Endometrial microvascular endothelial cells (primary cell): Measurements from ENCODE around the gene KTN1. TPM values are rescaled to one million over a fixed set of nuclear protein-coding genes. Genes with fewer than 3 reads are reported as not detected.

Source experiments
- in situ Hi-C: cut with HindIII; loops from 2 replicates; pipeline ENCODE4 v1.10.0; 2017; ENCODE audit warnings: low sequenced_read_pairs, low pct_unique_long_range_greater_than_20kb; ENCODE audit errors: inconsistent ontology term
- total RNA-seq: library from RNA; depleted of rRNA; stranded (reverse); fragments of >200 nt; gene quantifications from one replicate; pipeline ENCODE4 v1.2.3, GENCODE V29; 2015; ENCODE audit errors: inconsistent ontology term

The KTN1 gene
- total RNA-seq, 1 donor from 2014 or later: 84.7 TPM

DNA sequence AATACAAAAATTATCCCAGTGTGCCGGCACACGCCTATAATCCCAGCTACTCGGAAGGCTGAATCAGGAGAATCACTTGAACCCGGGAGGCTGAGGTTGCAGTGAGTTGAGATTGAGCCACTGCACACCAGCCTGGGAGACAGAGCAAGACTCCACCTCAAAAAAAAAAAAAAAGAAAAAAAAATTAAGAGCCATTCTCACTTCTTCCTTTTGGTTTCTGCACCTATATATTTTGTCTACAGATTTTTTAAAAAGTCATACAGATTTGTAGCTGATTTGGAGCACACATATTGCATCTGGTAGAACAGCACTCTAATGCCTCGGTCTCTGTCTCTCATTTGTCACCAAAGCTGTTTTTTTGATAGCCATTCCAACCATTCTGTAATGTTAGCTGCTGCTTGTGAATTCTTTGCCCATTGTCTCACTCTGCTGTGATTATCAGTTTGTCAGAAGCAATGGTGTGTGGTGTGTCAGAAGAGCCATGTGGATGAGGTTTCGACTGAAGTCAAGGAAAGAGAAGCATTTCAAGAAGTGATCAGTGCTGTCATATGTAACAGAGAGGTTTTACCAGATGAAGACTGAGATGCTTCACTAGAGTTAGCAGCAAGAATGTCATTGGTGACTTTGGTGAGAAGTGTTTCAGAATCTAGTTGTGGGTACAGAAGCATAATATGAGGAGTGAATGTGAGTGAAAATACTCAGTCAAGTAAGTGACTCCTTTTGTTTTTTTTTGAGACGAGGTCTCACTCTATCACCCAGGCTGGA, 8.7 kb upstream of the KTN1 start:
- in situ Hi-C loops: no loop called here

DNA sequence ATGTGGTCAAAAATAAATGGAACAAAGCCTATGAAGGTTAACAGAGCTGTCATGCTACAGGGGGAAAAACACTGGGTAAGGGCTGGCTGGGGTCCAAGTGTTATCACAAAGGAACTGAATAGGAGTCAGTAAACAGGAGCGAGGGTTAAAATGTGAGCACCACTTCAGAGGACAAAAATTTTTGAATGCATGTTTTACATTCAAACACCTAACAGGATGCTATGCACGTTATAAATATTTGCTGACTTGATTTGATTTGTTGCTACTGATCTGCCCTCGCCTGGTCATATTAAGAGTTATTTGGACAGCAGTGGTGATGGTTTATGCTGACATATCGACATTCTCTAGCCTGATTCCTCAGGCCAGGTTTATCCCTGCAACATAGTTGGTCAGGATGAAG, 7.4 kb upstream of the KTN1 start:
- in situ Hi-C loops: no loop called here

DNA sequence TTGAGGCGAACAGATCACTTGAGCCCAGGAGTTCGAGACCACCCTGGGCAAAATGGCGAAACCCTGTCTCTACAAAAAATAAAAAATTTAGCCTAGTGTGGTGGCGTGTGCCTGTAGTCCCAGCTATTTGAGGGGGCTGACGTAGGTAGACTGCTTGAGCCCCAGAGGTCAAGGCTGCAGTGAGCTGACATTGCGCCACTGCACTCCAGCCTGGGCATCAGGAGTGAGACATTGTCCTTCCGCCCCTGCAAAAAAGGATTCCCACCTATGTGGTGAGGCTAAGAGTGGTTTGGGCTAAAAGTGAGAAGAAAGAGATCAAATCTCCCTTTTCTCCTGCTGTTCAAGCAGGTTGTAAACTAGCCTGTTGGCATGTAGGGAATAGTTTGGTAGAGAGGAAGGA, 5.0 kb upstream of the KTN1 start:
- in situ Hi-C loops: no loop called here

DNA sequence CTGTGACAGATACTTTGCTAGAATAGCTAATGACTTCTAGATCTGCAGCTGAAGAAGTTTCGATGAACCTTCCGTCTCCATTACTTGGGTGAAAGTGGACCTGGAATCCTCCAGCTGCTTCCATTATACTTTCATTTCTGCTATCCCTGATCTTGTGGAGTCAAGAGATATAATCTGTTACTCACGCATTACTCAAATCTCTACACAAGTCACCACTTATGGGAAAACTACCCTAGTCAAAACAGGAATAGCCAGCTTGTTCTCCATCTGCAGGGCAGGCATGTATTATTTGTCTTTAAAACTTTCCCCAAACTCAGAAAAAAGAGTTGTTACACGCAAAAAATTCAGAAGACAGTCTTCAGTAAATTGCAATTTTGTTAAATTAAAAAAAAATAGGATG, 2.8 kb upstream of the KTN1 start:
- in situ Hi-C loops: no loop called here

DNA sequence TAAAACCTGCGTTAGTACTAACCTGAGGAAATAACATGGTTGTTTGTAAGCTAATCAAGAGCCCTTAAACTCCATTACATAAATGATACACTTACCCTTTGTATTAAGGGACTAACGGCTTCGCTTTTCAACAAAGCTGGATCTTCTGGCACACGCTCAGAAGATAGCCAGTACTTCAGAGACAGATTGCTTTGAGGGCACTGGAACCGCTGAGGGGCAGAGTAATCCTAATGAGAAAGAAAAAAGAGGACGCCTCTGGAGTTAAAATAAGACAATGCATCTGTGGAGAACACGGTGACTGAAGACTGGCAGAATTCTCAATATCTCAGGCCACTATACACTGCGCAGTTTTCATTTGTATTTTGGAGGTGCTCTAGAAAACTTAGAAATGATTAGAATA, 1.5 kb upstream of the KTN1 start:
- in situ Hi-C loops: no loop called here

DNA sequence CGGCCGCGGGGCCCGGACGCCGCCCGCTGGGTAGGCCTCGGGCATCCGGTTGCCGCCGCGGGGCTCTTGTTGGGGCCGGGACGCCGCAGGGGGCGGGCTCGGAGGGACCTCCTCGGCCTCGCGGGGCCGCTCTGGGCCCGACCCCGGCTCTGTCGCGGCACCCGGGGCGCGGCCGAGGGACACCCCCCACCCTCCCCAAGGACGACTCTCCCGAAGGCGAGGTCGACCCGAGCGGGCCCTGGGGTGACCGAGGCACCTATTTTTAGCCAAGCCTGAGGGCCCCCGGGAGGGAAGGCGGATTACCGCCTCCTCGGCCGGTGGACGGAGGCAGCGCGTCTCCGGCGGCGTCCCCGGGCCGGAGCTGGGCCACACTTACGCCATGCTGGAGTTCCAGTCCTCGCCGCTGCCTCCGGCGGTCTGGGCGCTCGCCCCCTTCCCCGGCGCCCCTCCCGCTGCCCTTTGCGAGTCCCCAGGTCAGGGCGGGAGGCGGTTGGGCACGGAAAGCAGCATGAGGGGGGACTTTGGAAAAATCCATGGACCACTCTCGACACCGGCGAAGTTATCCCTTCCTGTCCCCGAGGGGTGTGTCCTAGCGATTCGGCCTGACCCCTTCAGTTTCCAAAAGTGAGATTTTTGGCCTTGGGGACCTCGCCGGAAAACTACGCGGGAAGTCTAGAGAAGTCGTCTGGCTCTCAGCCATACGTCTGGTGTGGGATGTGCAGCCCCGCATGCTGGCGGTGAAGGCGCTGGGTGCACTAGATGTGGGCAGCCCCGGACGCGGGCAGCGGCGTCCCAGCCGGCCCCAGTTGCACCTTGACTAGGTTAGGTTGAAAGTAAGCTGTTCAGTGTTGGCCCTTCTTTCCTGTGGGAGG, 699 bp downstream of the KTN1 start:
- in situ Hi-C loops: no loop called here

DNA sequence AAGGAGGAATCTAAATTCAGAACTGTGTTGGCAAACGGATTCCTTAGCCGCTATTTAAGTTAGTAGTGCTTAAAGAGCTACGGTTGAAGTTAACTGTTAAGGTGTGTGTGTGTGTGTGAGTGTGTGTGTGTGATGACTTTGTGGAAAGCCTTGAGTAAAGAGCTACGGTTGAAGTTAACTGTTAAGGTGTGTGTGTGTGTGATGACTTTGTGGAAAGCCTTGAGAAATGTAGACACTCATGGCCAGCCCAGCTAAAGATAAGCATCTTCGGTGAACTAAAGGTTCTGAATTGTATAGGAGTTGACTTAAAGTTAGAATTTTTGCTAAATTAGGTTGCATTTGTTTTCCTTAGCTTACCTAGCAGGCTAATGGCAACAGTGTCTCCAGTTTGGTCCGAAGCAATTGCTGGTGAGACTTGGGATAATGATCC, 1.4 kb downstream of the KTN1 start:
- in situ Hi-C loops: no loop called here

DNA sequence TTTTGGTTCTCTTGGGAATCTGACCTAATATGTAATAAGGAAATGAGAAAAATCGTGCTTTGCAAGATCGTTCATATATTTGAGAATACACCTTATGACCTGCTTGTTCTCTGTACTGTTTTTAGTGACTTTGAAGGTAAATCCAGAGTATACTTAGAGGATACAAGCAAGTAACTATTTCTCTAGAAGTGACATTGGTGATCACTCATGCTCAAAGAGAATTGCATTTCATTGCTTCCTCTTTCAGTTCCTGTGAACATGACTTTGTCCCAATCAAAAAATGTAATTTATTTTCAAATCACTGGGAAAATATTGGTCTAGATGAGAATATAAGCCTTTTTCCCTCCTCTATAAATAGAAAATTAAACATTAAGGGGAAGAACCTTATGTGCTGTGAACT, 2.7 kb downstream of the KTN1 start:
- in situ Hi-C loops: no loop called here

DNA sequence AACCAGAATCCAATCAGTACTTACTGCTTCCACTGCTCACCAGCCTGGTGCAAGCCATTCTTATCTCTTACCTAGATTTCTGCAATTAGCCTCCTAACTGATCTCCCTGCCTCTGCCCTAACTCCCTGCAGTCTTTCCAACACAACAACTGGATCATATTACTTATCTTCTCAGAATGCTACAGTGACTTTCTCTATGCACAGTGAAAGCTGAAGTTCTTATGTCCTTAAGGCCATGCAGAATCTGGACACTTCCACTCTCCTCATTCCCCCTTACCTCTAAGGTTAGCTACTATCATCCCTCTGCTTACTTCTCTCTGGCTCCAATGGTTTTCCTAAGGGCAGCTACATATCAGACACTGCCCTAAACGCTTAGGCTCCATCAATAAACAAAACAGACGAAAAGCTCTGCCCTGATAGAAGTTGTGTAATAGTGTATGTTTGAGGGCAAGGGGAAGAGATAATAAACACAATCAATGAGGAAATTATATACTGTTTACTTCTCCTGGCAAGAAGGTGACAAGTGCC, 4.0 kb downstream of the KTN1 start:
- in situ Hi-C loops: no loop called here

DNA sequence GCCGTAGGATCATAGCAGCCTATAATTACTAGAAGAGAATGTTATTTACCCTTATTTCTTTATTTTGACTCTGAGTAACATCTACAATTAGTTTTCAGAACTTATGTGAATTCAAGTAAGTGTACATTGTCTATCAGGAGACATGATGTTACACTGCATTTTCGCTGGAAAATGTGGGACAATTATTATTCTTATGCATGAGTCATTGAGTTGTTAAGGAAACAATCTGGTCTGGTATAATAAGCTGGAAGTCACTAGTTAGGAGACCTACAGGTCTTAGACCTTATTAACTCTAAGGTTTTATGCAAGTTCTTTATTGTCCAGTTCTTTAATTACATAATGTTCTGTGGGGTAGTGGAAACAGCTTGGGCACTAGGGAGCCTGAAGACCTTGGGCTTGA, 5.8 kb downstream of the KTN1 start:
- in situ Hi-C loops: no loop called here

DNA sequence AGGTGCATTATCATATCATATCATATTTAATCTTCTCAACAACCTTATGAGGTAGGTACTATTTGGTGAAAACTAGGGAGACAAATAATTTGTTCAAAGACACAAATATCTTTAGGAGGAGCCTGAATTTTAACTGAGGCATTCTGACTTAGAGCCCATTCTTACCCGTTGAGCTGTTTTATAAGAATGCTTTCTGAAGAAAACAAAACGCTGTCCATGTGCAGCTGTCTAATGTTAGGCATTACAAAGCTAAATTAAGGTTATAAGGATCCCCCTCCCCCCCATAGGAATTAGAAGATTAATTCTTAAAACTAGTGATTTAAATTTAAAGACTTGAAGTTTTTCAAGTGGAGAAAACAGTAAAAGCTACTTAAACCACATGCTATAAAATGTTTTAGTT, 6.4 kb downstream of the KTN1 start:
- in situ Hi-C loops: no loop called here

DNA sequence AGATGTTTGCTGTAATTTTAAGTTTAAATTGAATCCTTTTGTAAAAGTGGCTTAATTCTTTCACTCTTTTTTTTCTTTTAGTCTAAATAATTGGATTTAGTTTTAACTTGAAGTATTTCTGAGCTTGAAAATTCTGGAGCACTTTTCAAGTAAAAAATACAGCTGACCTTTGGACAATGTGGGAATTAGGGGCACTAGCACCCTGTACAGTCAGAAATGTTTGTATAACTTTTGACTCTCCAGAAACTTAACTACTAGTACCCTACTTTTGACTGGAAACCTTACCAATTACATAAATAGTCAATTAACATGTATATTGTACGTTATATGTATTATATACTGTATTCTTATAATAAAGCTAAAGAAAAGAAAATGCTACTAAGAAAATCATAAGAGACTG, 7.8 kb downstream of the KTN1 start:
- in situ Hi-C loops: no loop called here

DNA sequence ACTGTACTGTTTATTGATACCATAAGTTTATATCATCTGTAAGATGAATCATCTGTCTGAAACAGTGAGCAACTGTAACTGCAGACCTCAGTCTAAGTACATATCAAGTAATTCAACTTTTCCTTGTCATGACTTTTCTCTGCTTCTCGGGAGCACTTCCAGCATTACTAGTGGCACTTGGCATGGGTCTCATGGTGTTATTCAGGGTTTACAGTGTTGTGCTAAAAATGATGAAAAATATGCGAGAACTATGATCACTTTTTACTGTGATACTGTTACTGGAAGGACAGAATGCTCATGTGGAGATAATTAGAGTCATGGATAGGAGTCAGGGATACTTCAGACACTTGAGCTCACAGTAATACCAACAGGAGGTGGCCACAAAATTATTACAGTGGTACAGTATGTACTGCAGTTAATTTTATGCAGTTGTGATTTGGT, 8.3 kb downstream of the KTN1 start:
- in situ Hi-C loops: no loop called here

DNA sequence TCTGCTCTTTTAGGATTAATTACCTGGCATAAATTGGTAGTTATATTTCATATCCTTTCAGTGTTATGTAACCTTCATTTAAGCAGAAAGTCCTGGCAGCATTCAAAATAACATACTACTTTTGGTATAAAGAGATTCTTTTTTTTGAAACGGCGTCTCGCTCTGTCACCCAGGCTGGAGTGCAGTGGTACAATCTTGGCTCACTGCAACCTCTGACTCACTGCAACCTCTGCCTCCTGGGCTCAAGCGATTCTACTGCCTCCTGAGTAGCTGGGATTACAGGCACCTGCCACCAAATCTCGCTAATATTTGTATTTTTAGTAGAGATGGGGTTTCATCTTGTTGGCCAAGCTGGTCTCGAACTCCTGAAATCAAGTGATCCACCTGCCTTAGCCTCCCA, 9.2 kb downstream of the KTN1 start:
- in situ Hi-C loops: no loop called here

DNA sequence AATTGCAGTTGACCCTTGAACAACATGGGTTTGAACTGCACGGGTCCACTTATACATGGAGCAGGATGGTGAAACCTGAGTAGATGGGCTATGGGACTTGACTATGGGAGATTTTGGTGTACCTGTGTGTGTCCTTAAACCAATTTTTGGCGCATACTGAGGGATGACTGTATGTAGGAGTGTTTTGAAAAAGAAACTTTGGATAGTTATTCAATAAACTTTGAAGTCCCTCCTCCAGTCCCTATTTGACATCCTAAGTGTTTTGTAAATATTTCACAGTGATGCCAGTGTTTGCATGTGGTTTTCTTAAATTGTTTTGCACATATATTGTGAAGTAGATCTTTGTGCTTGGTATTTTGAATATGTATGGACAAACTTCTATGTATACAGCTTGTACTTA, 12.4 kb downstream of the KTN1 start:
- in situ Hi-C loops: no loop called here

DNA sequence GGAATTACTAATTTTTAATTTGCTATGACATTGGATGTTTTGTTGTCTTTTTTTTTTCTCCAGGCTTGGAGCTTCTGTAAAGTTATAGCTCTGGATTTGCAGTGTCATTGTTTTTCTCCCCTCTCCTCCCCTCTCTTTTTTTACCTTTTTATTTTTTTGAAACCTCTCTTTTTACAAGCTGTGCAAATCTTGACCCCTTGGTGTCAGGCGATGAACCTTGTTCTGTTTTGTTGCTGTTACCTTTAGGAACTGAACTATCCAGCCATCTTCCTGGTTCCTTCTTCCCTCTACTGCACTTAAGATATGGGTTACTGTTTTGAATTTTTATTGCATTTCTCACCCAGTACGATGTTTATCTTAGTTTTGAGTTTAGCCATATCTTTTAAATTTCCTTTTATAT, 13.7 kb downstream of the KTN1 start:
- in situ Hi-C loops: no loop called here

DNA sequence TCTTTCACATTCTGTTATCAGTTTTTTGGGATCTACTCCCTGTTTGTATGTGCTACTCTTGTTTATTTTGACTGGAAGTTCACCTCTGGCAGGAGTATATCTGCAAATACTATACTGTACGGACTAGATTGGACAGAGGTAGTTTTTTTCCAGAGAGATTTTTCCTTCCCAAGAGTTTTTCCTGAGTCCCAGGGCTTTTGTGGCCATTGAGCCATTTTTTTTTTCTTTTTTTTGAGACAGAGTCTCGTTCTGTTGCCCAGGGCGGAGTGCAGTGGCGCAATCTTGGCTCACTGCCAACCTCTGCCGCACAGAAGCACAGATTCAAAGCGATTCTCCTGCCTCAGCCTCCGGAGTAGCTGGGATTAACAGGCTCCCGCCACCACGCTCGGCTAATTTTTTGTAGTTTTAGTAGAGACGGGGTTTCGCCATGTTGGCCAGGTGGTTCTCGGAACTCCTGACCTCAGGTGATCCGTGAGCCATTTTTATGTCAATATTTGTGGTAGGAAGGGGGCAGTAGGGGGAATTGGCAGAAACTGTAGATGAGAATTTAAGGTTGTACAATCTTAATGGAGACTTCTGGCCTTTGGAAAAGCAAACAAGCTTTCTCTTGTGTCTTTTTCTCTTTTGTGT, 19.4 kb downstream of the KTN1 start:
- in situ Hi-C loops: no loop called here

DNA sequence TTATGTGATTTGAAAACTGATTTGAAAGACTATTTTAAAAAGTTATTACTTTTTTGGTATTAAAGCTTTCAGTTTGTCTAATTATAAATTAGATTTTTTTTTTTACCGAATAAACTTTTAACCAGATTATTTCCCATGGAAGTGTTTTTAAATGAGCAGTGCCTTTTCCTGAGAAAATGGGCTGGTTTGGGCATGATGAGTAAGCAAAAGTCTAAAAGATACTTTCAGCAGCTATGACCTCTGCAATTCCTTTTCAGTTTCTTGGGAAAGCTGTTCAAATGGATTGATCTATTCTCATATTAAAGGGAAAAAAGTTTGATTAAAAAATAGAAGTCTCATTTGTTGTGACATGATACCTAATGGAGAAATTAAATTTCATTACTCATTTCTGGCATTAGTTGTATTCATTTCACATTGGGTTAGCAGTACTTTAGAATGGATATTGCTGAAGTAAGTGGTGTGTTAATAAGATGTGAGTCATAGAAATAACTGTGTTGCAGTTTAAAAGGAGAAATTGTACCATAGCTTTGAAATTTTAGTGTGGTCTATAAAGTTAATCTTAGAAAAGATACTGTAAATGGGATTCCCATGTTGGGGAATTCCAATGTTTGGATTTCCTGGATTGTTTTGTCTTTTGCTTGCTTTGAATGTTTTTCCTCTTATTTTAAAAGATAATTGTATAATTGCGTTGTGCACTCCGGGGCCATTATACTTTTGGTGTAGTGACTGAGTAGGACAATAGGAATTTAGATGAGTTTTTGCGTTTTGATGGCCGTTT, 21.0 kb downstream of the KTN1 start:
- in situ Hi-C loops: no loop called here

DNA sequence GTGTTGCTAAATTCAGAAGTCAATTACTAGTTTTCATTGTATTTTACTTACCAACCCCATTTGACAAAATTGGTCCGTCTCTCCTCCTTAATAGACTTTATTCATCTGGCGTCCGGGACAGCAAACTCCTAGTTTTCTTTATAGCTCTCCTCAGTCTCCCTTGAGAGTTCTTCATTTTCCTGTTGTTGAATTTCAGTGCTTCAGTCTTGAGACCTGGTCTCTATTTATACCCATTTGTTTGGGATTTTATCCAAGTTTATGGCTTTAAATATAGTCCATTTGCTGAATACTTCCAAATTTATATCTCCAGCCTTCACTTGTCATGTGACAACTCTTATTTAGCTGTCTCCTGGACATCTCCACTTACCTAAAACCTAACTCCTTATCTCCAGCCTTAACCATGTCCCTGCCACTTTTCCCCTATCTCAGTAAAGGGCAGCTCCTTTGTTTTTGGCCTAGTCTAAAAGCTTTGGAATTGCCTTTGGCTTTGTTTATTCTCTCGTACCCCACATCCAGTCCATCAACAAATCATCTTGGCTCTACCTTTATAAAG, 23.5 kb downstream of the KTN1 start:
- in situ Hi-C loops: no loop called here
